Heart left ventricle (tissue), 16 donors: ENCODE data around the gene WFDC1. TPM values are rescaled to one million over a fixed set of nuclear protein-coding genes. Genes with fewer than 3 reads are reported as not detected.

Source experiments
- ATAC-seq, 4 donors: fragments of 200-7000 bp; cut with Tn5 transposase; one replicate each; pipeline ENCODE4 v1.9.1; 2020 to 2022; ENCODE audit warnings: moderate library complexity in 4 of 4, mild to moderate bottlenecking in 3 of 4, moderate number of reproducible peaks in 1 of 4
- DNase-seq, 5 donors: peaks; one replicate each; pipeline ENCODE4 v3.0.0-alpha.2; 2020
- H3K27ac ChIP-seq, 12 donors: fragments of 200-600 bp; sonication (generic) in 4 of 12; one replicate each; pipeline versions ENCODE4 v1.5.0 to v1.8.0; 2016 to 2022; ENCODE audit warnings: mild to moderate bottlenecking in 2 of 12
- H3K27me3 ChIP-seq, 9 donors: fragments of 200-600 bp; sonication (generic) in 2 of 9; one replicate each; pipeline versions ENCODE4 v1.5.1 to v1.8.0; 2016 to 2022; ENCODE audit warnings: mild to moderate bottlenecking in 3 of 9
- H3K36me3 ChIP-seq, 9 donors: fragments of 200-600 bp; sonication (generic) in 2 of 9; one replicate each; pipeline versions ENCODE4 v1.5.0 to v1.8.0; 2018 to 2022; ENCODE audit warnings: mild to moderate bottlenecking in 2 of 9
- H3K4me1 ChIP-seq, 12 donors: fragments of 200-600 bp; sonication (generic) in 4 of 12; one replicate each; pipeline versions ENCODE4 v1.5.0 to v1.8.0; 2016 to 2022; ENCODE audit warnings: mild to moderate bottlenecking in 3 of 12
- H3K4me3 ChIP-seq, 12 donors: fragments of 200-600 bp; sonication (generic) in 4 of 12; one replicate each; pipeline versions ENCODE4 v1.5.0 to v1.8.0; 2017 to 2022; ENCODE audit warnings: mild to moderate bottlenecking in 9 of 12, moderate library complexity in 4 of 12
- H3K9me3 ChIP-seq, 12 donors: fragments of 200-600 bp; sonication (generic) in 4 of 12; one replicate each; pipeline versions ENCODE4 v1.5.0 to v1.8.0; 2016 to 2022; ENCODE audit warnings: mild to moderate bottlenecking in 1 of 12
- POLR2A ChIP-seq, 2 donors: fragments of 450-650 bp; IDR thresholded peaks; one replicate each; pipeline ENCODE4 v1.6.1; 2017; ENCODE audit warnings: antibody characterized with exemption in 2 of 2, mild to moderate bottlenecking in 2 of 2, moderate library complexity in 2 of 2
- WGBS, 4 donors: extraction: QIAGEN DNeasy Blood & Tissue Kit in 2 of 4; methylation state at CpG; one replicate each; pipeline versions ENCODE4 v1.1.5 to v1.1.7; 2013 to 2018; 5-methylcytosine and 5-hydroxymethylcytosine counted together
- intact Hi-C, 10 donors: fragments of 100-400 bp; cut with DNase I; formaldehyde crosslinking; loops; one replicate each; pipeline versions ENCODE4 v1.11.1 to v1.14.2; 2022
- polyA plus RNA-seq, 2 donors: library from polyadenylated mRNA; stranded (reverse); fragments of 200-250 nt; gene quantifications; one replicate each; pipeline ENCODE4 v1.2.3, GENCODE V29; 2013
- total RNA-seq, 9 donors: library from RNA; depleted of rRNA in 2 of 9; stranded (reverse); fragments of >200 nt in 2 of 9; fragmentation: NEBNext Ultra II Directional in 3 of 9; extraction: Animal tissue kit (Norgen Biotek cat#: 25700) in 3 of 9; gene quantifications; one replicate each; pipeline versions ENCODE4 v1.1.0 to v1.2.4, GENCODE V29; 2016 to 2023
- TF ChIP-seq, protein P1 (sequence below), 12 donors: fragments of 200-600 bp; sonication (generic) in 4 of 12; IDR thresholded peaks; one replicate each; pipeline versions ENCODE4 v1.5.0 to v1.8.0; 2018 to 2022; ENCODE audit warnings: antibody characterized with exemption in 12 of 12, mild to moderate bottlenecking in 5 of 12
- donor health status: ischemic (EF 13 %, LVEDD 7.1; RV severe dilation, severe dysfunction).
- donor health status: healthy with polysubstance abuse.
- donor health status: DM: no; HTN: yes; CAD: no.
- donor health status: DM: no; HTN: no; CAD: no.
- donor health status: ischemic (EF 25% LVEDD 6.9; RV normal size, moderate dysfunction).
- donor health status: ischemic (EF 25% LVEDD 5.7; RV mildly dilated, moderate dysfunction).
- donor health status: healthy.
- donor health status: DM: yes; HTN: yes; CAD: no.
- donor health status: ischemic (EF 35%, LVEDD 5.7; RV mildly dilated, moderate dysfunction).
- donor health status: nonischemic (EF 11% LVEDD 7.7; RV severe dilation, severe dysfunction).
- donor health status: DM: yes; HTN: yes; CAD: no.
- donor health status: PGD.
- donor health status: ischemic (EF 29% LVEDD 5.4; RV normal size, mild dysfunction).
- donor health status: nonischemic (EF 23%, LVEDD 6.1; RV moderate dilation, normal function).

The WFDC1 gene
- total and polyA plus RNA-seq, 11 donors, result 0.50 to 5.4 (median 1.6) TPM

GRCh38 chr16:84370723-84371552 is 76.3 kb downstream of the WFDC1 start:
- H3K9me3 ChIP-seq, result no peaks in the 10 kb centered on the region
- intact Hi-C loops, result no loop called here
- ATAC-seq, result no peak
- no peak overlapping the region for H3K4me3 ChIP-seq
- peaks cover 0 to 10% (median 3%) of the 10 kb centered on the region in 12 donors for H3K4me1 ChIP-seq
- H3K27me3 ChIP-seq, result peaks cover 20 to 61% (median 40%) of the 10 kb centered on the region in 9 donors
- no peak overlapping the region for H3K27ac ChIP-seq
- WGBS, 4 donors, result 66 to 72% (median 68%) methylated on average over 8 of the region's 8 CpGs
- no peak for DNase-seq
- H3K36me3 ChIP-seq, result no peaks in the 10 kb centered on the region
- TF ChIP-seq, protein P1, sequence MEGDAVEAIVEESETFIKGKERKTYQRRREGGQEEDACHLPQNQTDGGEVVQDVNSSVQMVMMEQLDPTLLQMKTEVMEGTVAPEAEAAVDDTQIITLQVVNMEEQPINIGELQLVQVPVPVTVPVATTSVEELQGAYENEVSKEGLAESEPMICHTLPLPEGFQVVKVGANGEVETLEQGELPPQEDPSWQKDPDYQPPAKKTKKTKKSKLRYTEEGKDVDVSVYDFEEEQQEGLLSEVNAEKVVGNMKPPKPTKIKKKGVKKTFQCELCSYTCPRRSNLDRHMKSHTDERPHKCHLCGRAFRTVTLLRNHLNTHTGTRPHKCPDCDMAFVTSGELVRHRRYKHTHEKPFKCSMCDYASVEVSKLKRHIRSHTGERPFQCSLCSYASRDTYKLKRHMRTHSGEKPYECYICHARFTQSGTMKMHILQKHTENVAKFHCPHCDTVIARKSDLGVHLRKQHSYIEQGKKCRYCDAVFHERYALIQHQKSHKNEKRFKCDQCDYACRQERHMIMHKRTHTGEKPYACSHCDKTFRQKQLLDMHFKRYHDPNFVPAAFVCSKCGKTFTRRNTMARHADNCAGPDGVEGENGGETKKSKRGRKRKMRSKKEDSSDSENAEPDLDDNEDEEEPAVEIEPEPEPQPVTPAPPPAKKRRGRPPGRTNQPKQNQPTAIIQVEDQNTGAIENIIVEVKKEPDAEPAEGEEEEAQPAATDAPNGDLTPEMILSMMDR (IDR thresholded peaks at IDR 0.05), result no peak
- TF ChIP-seq POLR2A (IDR thresholded peaks at IDR 0.05), result no peak

DNA sequence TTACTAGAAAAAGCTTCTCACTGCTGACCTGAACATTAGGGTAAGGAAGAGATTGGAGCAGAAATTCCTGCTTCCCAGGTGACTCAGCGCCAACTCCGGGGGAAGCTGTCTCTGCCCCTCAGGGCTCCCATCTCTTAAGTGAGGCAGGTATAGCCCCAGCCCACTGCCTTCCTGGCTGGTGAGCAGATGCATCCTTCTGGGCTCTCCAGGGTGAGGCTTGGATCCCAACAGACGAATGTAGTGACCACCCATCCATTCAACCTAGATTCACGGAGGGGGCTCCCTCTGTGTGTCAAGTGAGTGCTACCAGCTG is 76.8 kb downstream of the WFDC1 start:
- 52 to 57% (median 56%) methylated on average over 4 of the region's 4 CpGs; no CpG with 5 or more reads in 1 of the 4 donors for WGBS, 4 donors
- no peak for DNase-seq
- peaks cover 20 to 56% (median 35%) of the 10 kb centered on the region in 9 donors for H3K27me3 ChIP-seq
- intact Hi-C loops, result no loop called here
- no peak for TF ChIP-seq POLR2A (IDR thresholded peaks at IDR 0.05)
- TF ChIP-seq, protein P1 (IDR thresholded peaks at IDR 0.05), result no peak
- H3K4me1 ChIP-seq, result peaks cover 0 to 10% (median 3%) of the 10 kb centered on the region in 12 donors
- no peak overlapping the region for H3K4me3 ChIP-seq
- H3K27ac ChIP-seq, result no peak overlapping the region
- H3K9me3 ChIP-seq, result no peaks in the 10 kb centered on the region
- ATAC-seq, result no peak
- H3K36me3 ChIP-seq, result no peaks in the 10 kb centered on the region

GRCh38 chr16:84373907-84374489 is 79.3 kb downstream of the WFDC1 start:
- Histone ChIP-seq H3K27me3 (peaks cover 0 to 32% (median 12%) of the 10 kb centered on the region in 9 donors), H3K9me3 (no peaks in the 10 kb centered on the region), H3K27ac (no peak overlapping the region), H3K36me3 (no peaks in the 10 kb centered on the region), H3K4me3 (no peak overlapping the region), H3K4me1 (no peaks in the 10 kb centered on the region)
- TF ChIP-seq, protein P1 (IDR thresholded peaks at IDR 0.05), result no peak
- TF ChIP-seq POLR2A (IDR thresholded peaks at IDR 0.05), result no peak
- 59 to 68% (median 60%) methylated on average over 10 of the region's 10 CpGs for WGBS, 4 donors
- DNase-seq, result no peak
- intact Hi-C loops, result no loop called here
- no peak for ATAC-seq

- no peak overlapping the region for H3K27ac ChIP-seq
- peaks cover 0 to 7% (median 0%) of the 10 kb centered on the region in 9 donors for H3K27me3 ChIP-seq
- H3K4me3 ChIP-seq, result no peak overlapping the region
- ATAC-seq (no peak), DNase-seq (no peak)
- 75 to 98% (median 85%) methylated on average over 7 of the region's 7 CpGs for WGBS, 4 donors
- H3K9me3 ChIP-seq, result no peaks in the 10 kb centered on the region
- no peaks in the 10 kb centered on the region for H3K36me3 ChIP-seq
- intact Hi-C loops, result no loop called here
- H3K4me1 ChIP-seq, result peaks cover 0 to 4% (median 0%) of the 10 kb centered on the region in 12 donors
- TF ChIP-seq, protein P1 (IDR thresholded peaks at IDR 0.05), result no peak
- TF ChIP-seq POLR2A (IDR thresholded peaks at IDR 0.05), result no peak
These were observed 83.4 kb downstream of the WFDC1 start for GRCh38 chr16:84378099-84378498.
